ENCODE measurements around the gene FBXO17.
"Not testable (repeated sequence)": the region's sequence is repeated elsewhere in the genome, so short reads cannot be mapped to it uniquely, and the experiment has no call there.

FBXO17 gene

GRCh38 chr19:38975214-38975860 lies at the start of gene FBXO17:
FBXO17 (minus strand) TSS chr19:38975742; CDS start chr19:38950319, 25,423 bp downstream.
- no peak for DNase-seq

GRCh38 chr19:39024875-39025641 lies 49.5 kb upstream of the FBXO17 start:
- no peak for DNase-seq

GRCh38 chr19:39021063-39021462 lies 45.5 kb upstream of the FBXO17 start:
- no peak for DNase-seq

GRCh38 chr19:39017646-39018045 lies 42.1 kb upstream of the FBXO17 start:
- no peak for DNase-seq

GRCh38 chr19:39017026-39017425 lies 41.5 kb upstream of the FBXO17 start:
- no peak for DNase-seq

GRCh38 chr19:39014037-39014436 lies 38.5 kb upstream of the FBXO17 start:
- DNase-seq, result no peak

- DNase-seq, result no peak
These were observed 33.5 kb upstream of the FBXO17 start for GRCh38 chr19:39009001-39009400.

- DNase-seq, result no peak
These were observed 32.6 kb upstream of the FBXO17 start for GRCh38 chr19:39008137-39008536.

GRCh38 chr19:39007096-39007495 lies 31.6 kb upstream of the FBXO17 start:
- no peak for DNase-seq

GRCh38 chr19:39004403-39004802 lies 28.9 kb upstream of the FBXO17 start:
- no peak for DNase-seq

GRCh38 chr19:39003796-39004195 lies 28.3 kb upstream of the FBXO17 start:
- DNase-seq, result no peak

GRCh38 chr19:39003188-39003587 lies 27.6 kb upstream of the FBXO17 start:
- no peak for DNase-seq

- DNase-seq, result no peak
These were observed 25.5 kb upstream of the FBXO17 start for GRCh38 chr19:39001041-39001440.

GRCh38 chr19:38997576-38997975 lies 22.0 kb upstream of the FBXO17 start:
- not testable (repeated sequence) for DNase-seq

- DNase-seq, result no peak
These were observed 17.7 kb upstream of the FBXO17 start for GRCh38 chr19:38993271-38993670.

- DNase-seq, result no peak
These were observed 15.6 kb upstream of the FBXO17 start for GRCh38 chr19:38990949-38991697.

GRCh38 chr19:38989614-38990013 lies 14.1 kb upstream of the FBXO17 start:
- DNase-seq, result not testable (repeated sequence)

GRCh38 chr19:38989066-38989605 lies 13.6 kb upstream of the FBXO17 start:
- DNase-seq, result no peak

GRCh38 chr19:38988627-38989026 lies 13.1 kb upstream of the FBXO17 start:
- DNase-seq, result not testable (repeated sequence)

- DNase-seq, result not testable (repeated sequence)
These were observed 12.2 kb upstream of the FBXO17 start for GRCh38 chr19:38987745-38988144.

GRCh38 chr19:38985262-38985661 lies 9.7 kb upstream of the FBXO17 start:
- DNase-seq, result no peak

GRCh38 chr19:38980583-38981374 lies 5.2 kb upstream of the FBXO17 start:
- DNase-seq, result no peak

GRCh38 chr19:38979812-38980211 lies 4.3 kb upstream of the FBXO17 start:
- DNase-seq, result no peak

Data from activated CD4-positive, alpha-beta T cell treated with anti-CD3 and anti-CD28 coated beads, Interleukin-2, amount 50 U/mL, for 1 hour (primary cell).